ENCODE measurements around the gene NOC4L.
"Not testable (repeated sequence)": the region's sequence is repeated elsewhere in the genome, so short reads cannot be mapped to it uniquely, and the experiment has no call there.

Gene NOC4L

GRCh38 chr12:132124766-132125425 lies 19.4 kb upstream of the NOC4L start:
- DNase-seq = no peak

GRCh38 chr12:132125736-132126135 lies 18.5 kb upstream of the NOC4L start:
- DNase-seq = no peak

GRCh38 chr12:132127041-132127440 lies 17.2 kb upstream of the NOC4L start:
- DNase-seq = no peak

GRCh38 chr12:132129007-132129406 lies 15.2 kb upstream of the NOC4L start:
- DNase-seq = no peak

GRCh38 chr12:132130690-132131089 lies 13.6 kb upstream of the NOC4L start:
- no peak for DNase-seq

- no peak for DNase-seq
Observed at GRCh38 chr12:132131229-132131628, 13.0 kb upstream of the NOC4L start.

- no peak for DNase-seq
Observed at GRCh38 chr12:132131952-132132351, 12.3 kb upstream of the NOC4L start.

GRCh38 chr12:132132609-132133430 lies 11.4 kb upstream of the NOC4L start:
- DNase-seq = no peak

- no peak for DNase-seq
Observed at GRCh38 chr12:132133952-132134652, 10.2 kb upstream of the NOC4L start.

GRCh38 chr12:132134653-132135183 lies 9.5 kb upstream of the NOC4L start:
- not testable (repeated sequence) for DNase-seq

- not testable (repeated sequence) for DNase-seq
Observed at GRCh38 chr12:132136226-132136625, 8.0 kb upstream of the NOC4L start.

GRCh38 chr12:132137483-132138125 lies 6.7 kb upstream of the NOC4L start:
- DNase-seq = no peak

- no peak for DNase-seq
Observed at GRCh38 chr12:132138941-132139871, 5.1 kb upstream of the NOC4L start.

GRCh38 chr12:132139912-132140311 lies 4.3 kb upstream of the NOC4L start:
- DNase-seq = no peak

GRCh38 chr12:132140501-132140900 lies 3.8 kb upstream of the NOC4L start:
- DNase-seq = no peak

- DNase-seq = no peak
Observed at GRCh38 chr12:132140918-132141841, 3.1 kb upstream of the NOC4L start.

- DNase-seq = no peak
Observed at GRCh38 chr12:132141976-132142678, 2.1 kb upstream of the NOC4L start.

GRCh38 chr12:132142679-132143335 lies 1.4 kb upstream of the NOC4L start:
- no peak for DNase-seq

GRCh38 chr12:132143336-132144071 lies 753 bp upstream of the NOC4L start:
- DNase-seq = peak; percentile 19

All from stimulated activated naive CD4-positive, alpha-beta T cell treated with Interleukin-2 at 50 U/mL for 16 hours (primary cell).